DND-41 (cell line): ENCODE results near the gene NETO2.
"Not testable (repeated sequence)": the region's sequence is repeated elsewhere in the genome, so short reads cannot be mapped to it uniquely, and the experiment has no call there.

Source experiments
- ATAC-seq: fragments of 200-7000 bp; cut with Tn5 transposase; 3 replicates; pipeline ENCODE4 v1.9.1; 2021; ENCODE audit warnings: low read depth; ENCODE audit not compliant: insufficient read depth
- DNase-seq: peaks from one replicate; pipeline ENCODE4 v3.0.0-alpha.2; 2020
- H2AFZ ChIP-seq: 2 replicates; pipeline ENCODE4 v1.6.0; 2012; ENCODE audit warnings: low read depth, low read length
- H3K27ac ChIP-seq: 2 replicates; pipeline ENCODE4 v1.5.1; 2012; ENCODE audit warnings: low read length, inconsistent platforms
- H3K27me3 ChIP-seq: fragments of 200-600 bp; sonication (generic); 2 replicates; pipeline ENCODE4 v1.6.0; 2012; ENCODE audit warnings: low read length, mild to moderate bottlenecking, inconsistent platforms; ENCODE audit not compliant: insufficient read depth, poor library complexity
- H3K36me3 ChIP-seq: 2 replicates; pipeline ENCODE4 v1.5.1; 2012; ENCODE audit warnings: low read length, inconsistent platforms; ENCODE audit not compliant: insufficient read depth
- H3K4me1 ChIP-seq: 2 replicates; pipeline ENCODE4 v1.5.1; 2012; ENCODE audit warnings: mild to moderate bottlenecking, low read length; ENCODE audit not compliant: insufficient read depth
- H3K4me2 ChIP-seq: 2 replicates; pipeline ENCODE4 v1.6.0; 2012; ENCODE audit warnings: mild to moderate bottlenecking, moderate library complexity, low read length, inconsistent platforms; ENCODE audit not compliant: insufficient read depth
- H3K4me3 ChIP-seq, 2 experiments: fragments of 200-600 bp in 1 of 2; shearing (Covaris generic) in 1 of 2; 2 replicates each; pipeline ENCODE4 v1.5.1; 2012 to 2016; ENCODE audit warnings: inconsistent platforms in 2 of 2, low read length in 2 of 2, mild to moderate bottlenecking in 2 of 2, low read depth in 1 of 2, moderate library complexity in 1 of 2
- H3K79me2 ChIP-seq: 2 replicates; pipeline ENCODE4 v1.6.0; 2012; ENCODE audit warnings: low read length, inconsistent platforms; ENCODE audit not compliant: insufficient read depth
- H3K9ac ChIP-seq: 2 replicates; pipeline ENCODE4 v1.6.0; 2012; ENCODE audit warnings: low read depth, mild to moderate bottlenecking, inconsistent platforms, low read length, moderate library complexity
- H3K9me3 ChIP-seq: 2 replicates; pipeline ENCODE4 v1.5.1; 2012; ENCODE audit warnings: low read length, moderate library complexity, mild to moderate bottlenecking, inconsistent platforms; ENCODE audit not compliant: insufficient read depth, severe bottlenecking
- H4K20me1 ChIP-seq: 2 replicates; pipeline ENCODE4 v1.6.0; 2012; ENCODE audit warnings: low read length; ENCODE audit not compliant: insufficient read depth
- EZH2 ChIP-seq: IDR thresholded peaks from 3 replicates; pipeline ENCODE4 v1.6.1; 2012; ENCODE audit warnings: borderline replicate concordance, low read depth, mild to moderate bottlenecking, moderate library complexity, low read length, inconsistent platforms; ENCODE audit not compliant: severe bottlenecking
- TF ChIP-seq, protein P1 (sequence below): IDR thresholded peaks from 2 replicates; pipeline ENCODE4 v1.5.1; 2012; ENCODE audit warnings: borderline replicate concordance, low read length, moderate library complexity, mild to moderate bottlenecking; ENCODE audit not compliant: poor library complexity, severe bottlenecking; ENCODE audit errors: extremely low read depth

NETO2 gene

DNA sequence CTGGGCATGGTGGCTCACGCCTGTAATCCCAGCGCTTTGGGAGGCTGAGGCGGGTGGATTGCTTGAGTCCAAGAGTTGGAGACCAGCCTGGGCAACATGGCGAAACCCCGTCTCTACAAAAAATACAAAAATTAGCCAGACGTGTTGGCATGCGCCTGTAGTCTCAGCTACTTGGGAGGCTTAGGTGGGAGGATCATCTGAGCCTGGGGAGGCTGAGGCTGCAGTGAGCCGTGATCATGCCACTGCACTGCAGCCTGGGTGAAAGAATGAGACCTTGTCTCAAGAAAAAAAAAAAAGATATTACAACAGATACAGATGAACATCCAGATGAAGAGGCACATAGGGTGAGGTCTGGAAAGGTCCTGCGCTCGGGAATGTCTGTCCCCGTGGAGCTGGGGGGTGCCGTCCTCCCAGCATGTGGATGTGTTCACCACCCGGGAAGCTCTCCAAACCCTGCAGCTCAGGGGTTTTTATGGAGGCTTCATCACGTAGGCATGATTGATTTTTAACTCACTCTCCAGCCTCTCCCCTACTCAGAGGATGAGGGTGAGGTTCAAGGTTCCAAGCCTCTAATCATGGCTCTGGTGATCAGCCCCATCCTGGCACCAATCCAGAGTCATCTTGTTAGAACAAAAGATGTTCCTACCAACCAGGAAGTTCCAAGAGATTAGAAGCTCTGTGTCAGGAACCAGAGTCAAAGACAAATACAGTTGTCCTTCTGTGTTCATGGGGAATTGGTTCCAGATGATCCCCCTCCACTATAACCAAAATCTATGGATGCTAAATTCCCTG is 85.3 kb downstream of the NETO2 start:
- DNase-seq (no peak), ATAC-seq (no peak)
- H3K36me3 ChIP-seq, result no peaks in the 10 kb centered on the region

DNA sequence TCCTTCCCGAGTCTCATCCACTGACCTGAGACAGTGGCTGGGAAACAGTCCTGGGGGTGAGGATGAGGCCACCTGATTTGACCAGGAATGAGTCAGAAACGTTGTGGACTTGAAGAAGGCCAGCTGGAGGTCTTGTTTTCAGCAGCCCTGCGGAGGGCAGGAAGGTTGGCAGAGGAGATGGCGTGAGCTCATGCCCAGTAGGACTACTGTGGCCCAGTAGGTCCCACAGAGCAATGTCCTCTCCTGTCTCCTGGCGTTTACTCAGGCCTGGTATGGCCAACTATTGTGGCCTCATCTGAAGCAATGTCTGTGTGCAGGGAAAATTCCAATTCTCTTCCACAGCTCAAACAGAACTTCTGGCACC is 86.1 kb downstream of the NETO2 start:
- no peak overlapping the region for H3K4me3 ChIP-seq
- no peak overlapping the region for H3K27ac ChIP-seq
- ATAC-seq (no peak), DNase-seq (no peak)
- H3K9me3 ChIP-seq, result no peaks in the 10 kb centered on the region
- H3K79me2 ChIP-seq, result no peaks in the 10 kb centered on the region
- no peak for TF ChIP-seq EZH2
- TF ChIP-seq, protein P1, sequence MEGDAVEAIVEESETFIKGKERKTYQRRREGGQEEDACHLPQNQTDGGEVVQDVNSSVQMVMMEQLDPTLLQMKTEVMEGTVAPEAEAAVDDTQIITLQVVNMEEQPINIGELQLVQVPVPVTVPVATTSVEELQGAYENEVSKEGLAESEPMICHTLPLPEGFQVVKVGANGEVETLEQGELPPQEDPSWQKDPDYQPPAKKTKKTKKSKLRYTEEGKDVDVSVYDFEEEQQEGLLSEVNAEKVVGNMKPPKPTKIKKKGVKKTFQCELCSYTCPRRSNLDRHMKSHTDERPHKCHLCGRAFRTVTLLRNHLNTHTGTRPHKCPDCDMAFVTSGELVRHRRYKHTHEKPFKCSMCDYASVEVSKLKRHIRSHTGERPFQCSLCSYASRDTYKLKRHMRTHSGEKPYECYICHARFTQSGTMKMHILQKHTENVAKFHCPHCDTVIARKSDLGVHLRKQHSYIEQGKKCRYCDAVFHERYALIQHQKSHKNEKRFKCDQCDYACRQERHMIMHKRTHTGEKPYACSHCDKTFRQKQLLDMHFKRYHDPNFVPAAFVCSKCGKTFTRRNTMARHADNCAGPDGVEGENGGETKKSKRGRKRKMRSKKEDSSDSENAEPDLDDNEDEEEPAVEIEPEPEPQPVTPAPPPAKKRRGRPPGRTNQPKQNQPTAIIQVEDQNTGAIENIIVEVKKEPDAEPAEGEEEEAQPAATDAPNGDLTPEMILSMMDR, result no peak
- no peaks in the 10 kb centered on the region for H3K4me1 ChIP-seq
- H2AFZ ChIP-seq, result no peak overlapping the region
- H3K27me3 ChIP-seq, result no peaks in the 10 kb centered on the region
- H4K20me1 ChIP-seq, result no peaks in the 10 kb centered on the region
- no peak overlapping the region for H3K4me2 ChIP-seq
- H3K36me3 ChIP-seq, result no peaks in the 10 kb centered on the region
- no peak overlapping the region for H3K9ac ChIP-seq

More for the DNA sequence above, 85.3 kb downstream of the NETO2 start:
- no peaks in the 10 kb centered on the region for H3K27me3 ChIP-seq
- no peak overlapping the region for H3K27ac ChIP-seq
- H3K79me2 ChIP-seq, result no peaks in the 10 kb centered on the region
- H3K4me2 ChIP-seq, result no peak overlapping the region
- no peaks in the 10 kb centered on the region for H3K9me3 ChIP-seq
- no peak overlapping the region for H3K9ac ChIP-seq
- TF ChIP-seq EZH2, result no peak
- TF ChIP-seq, protein P1, result no peak
- no peak overlapping the region for H2AFZ ChIP-seq
- no peaks in the 10 kb centered on the region for H4K20me1 ChIP-seq
- H3K4me3 ChIP-seq, result no peak overlapping the region
- no peaks in the 10 kb centered on the region for H3K4me1 ChIP-seq

DNA sequence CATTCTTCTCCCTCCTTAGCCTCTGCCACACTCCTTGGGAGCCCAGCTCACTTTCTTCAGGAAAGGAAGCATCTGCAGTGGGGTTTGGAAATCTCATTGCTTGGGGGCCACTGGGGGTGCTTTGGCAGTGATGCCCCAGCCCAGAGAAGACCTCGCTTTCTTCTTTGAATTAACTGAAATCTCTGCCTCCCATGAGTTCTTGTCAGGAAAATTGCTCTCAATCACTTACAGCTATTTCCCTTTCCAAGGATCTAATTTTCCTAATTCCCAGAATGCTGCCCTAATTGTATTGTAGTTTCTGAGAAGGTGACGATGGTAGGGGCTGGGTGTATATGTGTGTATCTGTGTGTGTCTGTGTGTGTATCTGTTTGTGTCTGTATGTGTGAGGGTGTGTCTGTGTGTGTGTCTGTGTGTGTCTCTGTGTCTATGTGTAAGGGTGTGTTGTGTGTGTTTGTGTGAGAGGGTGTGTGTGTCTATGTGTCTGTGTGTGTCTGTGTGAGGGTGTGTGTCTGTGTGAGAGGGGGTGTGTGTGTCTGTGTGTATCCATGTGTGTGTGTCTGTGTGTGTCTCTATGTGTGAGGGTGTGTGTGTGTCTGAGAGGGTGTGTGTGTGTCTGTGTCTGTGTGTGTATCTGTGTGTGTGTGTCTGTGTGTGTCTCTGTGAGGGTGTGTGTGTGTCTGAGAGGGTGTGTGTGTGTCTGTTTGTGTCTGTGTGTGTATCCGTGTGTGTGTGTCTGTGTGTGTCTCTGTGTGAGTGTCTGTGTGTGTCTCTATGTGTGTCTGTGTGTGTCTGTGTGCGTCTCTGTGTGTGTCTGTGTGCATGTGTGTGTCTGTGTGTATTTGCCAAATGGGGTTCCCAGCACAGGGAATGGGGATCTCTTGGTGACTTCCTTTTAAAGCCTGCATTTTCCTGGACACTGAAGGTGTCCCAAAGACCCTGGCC is 86.8 kb downstream of the NETO2 start:
- no peak for TF ChIP-seq EZH2
- TF ChIP-seq, protein P1, result no peak
- Histone ChIP-seq H2AFZ (no peak overlapping the region), H3K9ac (no peak overlapping the region), H4K20me1 (no peaks in the 10 kb centered on the region), H3K27ac (no peak overlapping the region), H3K4me2 (no peak overlapping the region), H3K4me3 (no peak overlapping the region), H3K4me1 (no peaks in the 10 kb centered on the region), H3K27me3 (no peaks in the 10 kb centered on the region), H3K9me3 (no peaks in the 10 kb centered on the region), H3K36me3 (no peaks in the 10 kb centered on the region), H3K79me2 (no peaks in the 10 kb centered on the region)
- ATAC-seq, result no peak
- no peak for DNase-seq

DNA sequence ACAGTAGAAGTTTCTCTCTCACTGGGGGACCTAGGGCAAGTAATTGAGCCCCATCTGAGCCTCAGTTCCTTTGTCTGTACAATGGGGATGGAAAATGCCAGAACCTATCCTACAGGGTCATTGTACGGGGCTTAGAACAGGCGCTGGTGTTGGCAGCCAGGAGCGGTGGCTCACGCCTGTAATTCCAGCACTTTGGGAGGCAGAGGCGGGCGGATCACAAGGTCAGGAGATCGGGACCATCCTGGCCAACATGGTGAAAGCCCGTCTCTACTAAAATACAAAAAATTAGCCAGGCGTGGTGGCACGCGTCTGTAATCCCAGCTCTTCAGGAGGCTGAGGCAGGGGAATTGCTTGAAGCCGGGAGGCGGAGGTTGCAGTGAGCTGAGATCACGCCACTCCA is 87.7 kb downstream of the NETO2 start:
- not testable (repeated sequence) for H3K27me3 ChIP-seq, H3K4me2 ChIP-seq, H2AFZ ChIP-seq, DNase-seq, H3K27ac ChIP-seq, H3K9me3 ChIP-seq, H3K36me3 ChIP-seq, H3K4me1 ChIP-seq, H3K9ac ChIP-seq, H3K4me3 ChIP-seq, ATAC-seq, H4K20me1 ChIP-seq, H3K79me2 ChIP-seq
